Fibroblast of skin of left biceps (primary cell): ENCODE data around the gene NXPH1.

Experiments
- DNase-seq, 2 experiments: peaks; one replicate each; pipeline ENCODE4 v3.0.0-alpha.2; 2013; ENCODE audit warnings: low read depth in 2 of 2

The NXPH1 gene

GRCh38 chr7:8435590-8436545, 2.5 kb downstream of the NXPH1 start:
- no peak for DNase-seq

- DNase-seq, result no peak
Measured at GRCh38 chr7:8436965-8437364, 3.6 kb downstream of the NXPH1 start.

- DNase-seq, result no peak
Measured at GRCh38 chr7:8437606-8438005, 4.2 kb downstream of the NXPH1 start.

GRCh38 chr7:8440670-8441069, 7.3 kb downstream of the NXPH1 start:
- DNase-seq, result no peak

GRCh38 chr7:8441106-8441965, 7.9 kb downstream of the NXPH1 start:
- DNase-seq, result no peak

GRCh38 chr7:8442051-8442813, 8.8 kb downstream of the NXPH1 start:
- DNase-seq, result no peak

GRCh38 chr7:8442814-8443304, 9.4 kb downstream of the NXPH1 start:
- DNase-seq, result no peak

GRCh38 chr7:8443576-8444467, 10.4 kb downstream of the NXPH1 start:
- no peak for DNase-seq

GRCh38 chr7:8444468-8444769, 11.0 kb downstream of the NXPH1 start:
- DNase-seq, result no peak

GRCh38 chr7:8453535-8453934, 20.1 kb downstream of the NXPH1 start:
- no peak for DNase-seq

GRCh38 chr7:8455426-8455825, 22.0 kb downstream of the NXPH1 start:
- DNase-seq, result no peak

GRCh38 chr7:8462309-8462708, 28.9 kb downstream of the NXPH1 start:
- DNase-seq, result no peak

- no peak for DNase-seq
Measured at GRCh38 chr7:8465338-8465737, 31.9 kb downstream of the NXPH1 start.

- no peak for DNase-seq
Measured at GRCh38 chr7:8480527-8480926, 47.1 kb downstream of the NXPH1 start.

GRCh38 chr7:8481096-8481495, 47.7 kb downstream of the NXPH1 start:
- no peak for DNase-seq

GRCh38 chr7:8481752-8482446, 48.5 kb downstream of the NXPH1 start:
- no peak for DNase-seq

- no peak for DNase-seq
Measured at GRCh38 chr7:8490391-8491045, 57.1 kb downstream of the NXPH1 start.

GRCh38 chr7:8491106-8491505, 57.7 kb downstream of the NXPH1 start:
- DNase-seq, result no peak

- no peak for DNase-seq
Measured at GRCh38 chr7:8491544-8492489, 58.4 kb downstream of the NXPH1 start.
